ENCODE data around the gene SUPT3H.

- TF ChIP-seq CTCF (IDR thresholded peaks at IDR 0.05) (no peak), POLR2A (IDR thresholded peaks at IDR 0.05) (no peak), EP300 (IDR thresholded peaks at IDR 0.05; ENCODE audit: low read depth) (no peak)
Measured at GRCh38 chr6:44837255-44837654, 540.5 kb downstream of the SUPT3H start.

Measured in transverse colon (tissue), 3 donors.